GOT3 (cell line): ENCODE data around the gene RLN2.

ENCODE experiments used
- DNase-seq: peaks from one replicate; lab custom pipeline; 2025; ENCODE audit warnings: mixed read lengths; lab: John Stamatoyannopoulos, UW

RLN2 gene

GRCh38 chr9:5269249-5269715 is 35.2 kb downstream of the RLN2 start:
- no peak for DNase-seq

GRCh38 chr9:5265939-5266338 is 38.6 kb downstream of the RLN2 start:
- no peak for DNase-seq

- DNase-seq: no peak
These were observed 40.3 kb downstream of the RLN2 start for GRCh38 chr9:5264219-5264595.

- no peak for DNase-seq
These were observed 40.9 kb downstream of the RLN2 start for GRCh38 chr9:5263351-5264218.
